GM20431 (cell line): ENCODE results near the gene CADM3.

ENCODE experiments used
- in situ Hi-C: fragments of 300-500 bp; cut with MseI, MboI; formaldehyde crosslinking; loops from one replicate; pipeline ENCODE4 v1.15.0; 2020; ENCODE audit warnings: low sequenced_read_pairs; ENCODE audit not compliant: unreplicated experiment

Gene CADM3

GRCh38 chr1:159171254-159171687 lies at the start of gene CADM3:
Gene CADM3 (plus strand): TSS chr1:159171615. CDS start chr1:159171766, 151 bp downstream.
- in situ Hi-C loops = no loop called here

GRCh38 chr1:159122005-159122621 lies 49.3 kb upstream of the CADM3 start:
- in situ Hi-C loops = no loop called here

- in situ Hi-C loops = no loop called here
Measured at GRCh38 chr1:159123587-159123986, 47.8 kb upstream of the CADM3 start.

GRCh38 chr1:159132271-159132881 lies 39.0 kb upstream of the CADM3 start:
- in situ Hi-C loops = no loop called here

GRCh38 chr1:159140474-159140873 lies 30.9 kb upstream of the CADM3 start:
- in situ Hi-C loops = no loop called here

GRCh38 chr1:159141584-159142390 lies 29.6 kb upstream of the CADM3 start:
- in situ Hi-C loops = no loop called here

GRCh38 chr1:159142391-159142663 lies 29.1 kb upstream of the CADM3 start:
- in situ Hi-C loops = no loop called here

- in situ Hi-C loops = no loop called here
Measured at GRCh38 chr1:159142726-159143510, 28.5 kb upstream of the CADM3 start.

- in situ Hi-C loops = no loop called here
Measured at GRCh38 chr1:159144571-159144970, 26.8 kb upstream of the CADM3 start.

- in situ Hi-C loops = no loop called here
Measured at GRCh38 chr1:159146980-159147379, 24.4 kb upstream of the CADM3 start.

- in situ Hi-C loops = no loop called here
Measured at GRCh38 chr1:159152031-159152430, 19.4 kb upstream of the CADM3 start.

- in situ Hi-C loops = no loop called here
Measured at GRCh38 chr1:159161001-159161718, 10.3 kb upstream of the CADM3 start.

GRCh38 chr1:159161719-159162026 lies 9.7 kb upstream of the CADM3 start:
- in situ Hi-C loops = no loop called here

- in situ Hi-C loops = no loop called here
Measured at GRCh38 chr1:159162516-159163265, 8.7 kb upstream of the CADM3 start.

- in situ Hi-C loops = no loop called here
Measured at GRCh38 chr1:159163614-159164228, 7.7 kb upstream of the CADM3 start.

- in situ Hi-C loops = no loop called here
Measured at GRCh38 chr1:159168043-159168442, 3.4 kb upstream of the CADM3 start.

GRCh38 chr1:159170639-159171038 lies 776 bp upstream of the CADM3 start:
- in situ Hi-C loops = no loop called here

- in situ Hi-C loops = no loop called here
Measured at GRCh38 chr1:159171688-159172501, 480 bp downstream of the CADM3 start.
